ENCODE measurements around the gene ZFPM1.
A peak's percentile ranks its signal among the peaks of the same experiment; 100 is the strongest.

ZFPM1 gene

GRCh38 chr16:88560714-88561484 is 107.8 kb downstream of the ZFPM1 start:
- no peaks in the 10 kb centered on the region for H3K36me3 ChIP-seq (ENCODE audit: control insufficient read depth, insufficient read depth, low read length)
- H3K27me3 ChIP-seq (ENCODE audit: control insufficient read depth, insufficient read depth, low read length): no peaks in the 10 kb centered on the region
- no peak overlapping the region for H3K9ac ChIP-seq (ENCODE audit: low read depth, low read length)
- no peak overlapping the region for H3K4me3 ChIP-seq (ENCODE audit: low read depth, low read length)
- H3K4me1 ChIP-seq (ENCODE audit: control insufficient read depth, insufficient read depth, low read length): no peaks in the 10 kb centered on the region
- H3K9me3 ChIP-seq (ENCODE audit: control insufficient read depth, insufficient read depth, low read length): no peaks in the 10 kb centered on the region

DNA sequence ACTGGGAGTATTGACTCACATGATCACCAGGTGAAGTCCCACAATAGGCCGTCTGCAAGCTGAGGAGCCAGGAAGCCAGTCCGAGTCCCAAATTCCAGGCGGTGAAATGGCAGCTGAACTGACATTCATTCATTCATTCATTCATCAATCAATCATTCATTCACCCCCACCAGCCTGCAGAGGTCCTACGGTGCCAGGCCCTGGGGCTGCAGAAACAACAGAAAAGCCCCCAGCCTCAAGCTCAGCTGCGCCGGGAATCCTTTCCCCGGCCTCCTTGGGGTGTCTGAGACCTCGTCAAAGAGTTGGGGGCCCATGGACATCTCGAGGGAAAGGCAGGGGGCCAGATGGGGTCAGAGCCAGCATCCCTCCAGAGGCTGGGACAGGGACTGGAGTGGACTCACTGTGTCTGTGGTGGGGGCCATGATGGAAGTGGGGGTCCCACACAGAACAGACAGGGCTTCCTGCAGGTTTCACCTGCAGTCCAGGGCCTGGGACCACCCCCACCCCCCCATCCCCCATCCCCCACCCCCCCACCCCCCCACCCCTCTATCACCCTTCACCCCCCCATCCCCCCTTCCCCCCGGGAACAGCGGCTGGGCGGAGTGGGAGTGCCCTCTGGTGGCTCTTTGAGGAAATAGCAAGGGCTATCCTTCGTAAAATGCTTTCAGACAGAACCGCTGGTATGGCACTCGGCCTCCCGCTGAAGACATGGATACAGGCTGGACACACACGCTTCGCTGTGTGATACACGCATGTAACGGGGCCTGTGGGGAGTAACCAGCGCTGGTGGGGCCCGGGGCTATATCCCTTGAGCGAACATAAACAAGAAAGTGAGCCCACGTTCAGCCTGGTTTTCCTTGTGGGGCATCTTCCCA is 108.6 kb downstream of the ZFPM1 start:
- Histone ChIP-seq H3K9me3 (ENCODE audit: control insufficient read depth, insufficient read depth, low read length) (no peaks in the 10 kb centered on the region), H3K4me1 (ENCODE audit: control insufficient read depth, insufficient read depth, low read length) (no peaks in the 10 kb centered on the region), H3K4me3 (ENCODE audit: low read depth, low read length) (peak overlapping the region; percentile 13), H3K27me3 (ENCODE audit: control insufficient read depth, insufficient read depth, low read length) (no peaks in the 10 kb centered on the region), H3K36me3 (ENCODE audit: control insufficient read depth, insufficient read depth, low read length) (no peaks in the 10 kb centered on the region), H3K9ac (ENCODE audit: low read depth, low read length) (no peak overlapping the region)

GRCh38 chr16:88566158-88566557 is 113.1 kb downstream of the ZFPM1 start:
- no peak overlapping the region for H3K4me3 ChIP-seq (ENCODE audit: low read depth, low read length)
- no peak overlapping the region for H3K9ac ChIP-seq (ENCODE audit: low read depth, low read length)
- H3K27me3 ChIP-seq (ENCODE audit: control insufficient read depth, insufficient read depth, low read length): no peaks in the 10 kb centered on the region
- H3K36me3 ChIP-seq (ENCODE audit: control insufficient read depth, insufficient read depth, low read length): no peaks in the 10 kb centered on the region
- H3K4me1 ChIP-seq (ENCODE audit: control insufficient read depth, insufficient read depth, low read length): no peaks in the 10 kb centered on the region
- no peaks in the 10 kb centered on the region for H3K9me3 ChIP-seq (ENCODE audit: control insufficient read depth, insufficient read depth, low read length)

GRCh38 chr16:88568710-88569613 is 115.9 kb downstream of the ZFPM1 start:
- Histone ChIP-seq H3K27me3 (ENCODE audit: control insufficient read depth, insufficient read depth, low read length) (no peaks in the 10 kb centered on the region), H3K4me1 (ENCODE audit: control insufficient read depth, insufficient read depth, low read length) (no peaks in the 10 kb centered on the region), H3K36me3 (ENCODE audit: control insufficient read depth, insufficient read depth, low read length) (no peaks in the 10 kb centered on the region), H3K9ac (ENCODE audit: low read depth, low read length) (peak overlapping the region; percentile 49), H3K9me3 (ENCODE audit: control insufficient read depth, insufficient read depth, low read length) (no peaks in the 10 kb centered on the region), H3K4me3 (ENCODE audit: low read depth, low read length) (peak overlapping the region; percentile 60)

DNA sequence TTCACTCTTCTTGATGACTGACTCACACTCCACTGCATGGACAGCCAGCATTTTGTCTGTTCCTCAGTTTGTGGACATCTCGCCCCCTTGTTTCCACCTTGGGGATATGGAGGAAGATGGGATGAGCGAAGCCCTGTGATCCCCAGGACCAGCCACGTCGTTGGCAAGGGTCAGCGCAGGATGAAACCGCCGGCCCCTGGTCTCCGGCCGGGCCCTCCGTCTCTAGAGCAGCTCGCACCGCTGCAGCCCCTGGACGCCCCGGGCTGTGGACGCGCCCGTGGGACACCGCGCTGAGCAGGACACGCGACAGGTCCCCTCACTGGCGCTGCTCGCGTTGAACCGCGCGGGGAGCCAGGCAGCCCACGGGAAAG is 116.5 kb downstream of the ZFPM1 start:
- Histone ChIP-seq H3K36me3 (ENCODE audit: control insufficient read depth, insufficient read depth, low read length) (no peaks in the 10 kb centered on the region), H3K27me3 (ENCODE audit: control insufficient read depth, insufficient read depth, low read length) (no peaks in the 10 kb centered on the region), H3K4me1 (ENCODE audit: control insufficient read depth, insufficient read depth, low read length) (no peaks in the 10 kb centered on the region), H3K9me3 (ENCODE audit: control insufficient read depth, insufficient read depth, low read length) (no peaks in the 10 kb centered on the region), H3K9ac (ENCODE audit: low read depth, low read length) (peak overlapping the region; percentile 49), H3K4me3 (ENCODE audit: low read depth, low read length) (peak overlapping the region; percentile 60)

- H3K4me1 ChIP-seq (ENCODE audit: control insufficient read depth, insufficient read depth, low read length): no peaks in the 10 kb centered on the region
- H3K36me3 ChIP-seq (ENCODE audit: control insufficient read depth, insufficient read depth, low read length): no peaks in the 10 kb centered on the region
- no peaks in the 10 kb centered on the region for H3K27me3 ChIP-seq (ENCODE audit: control insufficient read depth, insufficient read depth, low read length)
- H3K9ac ChIP-seq (ENCODE audit: low read depth, low read length): peak within 1 kb of the TSS; percentile 83
- H3K9me3 ChIP-seq (ENCODE audit: control insufficient read depth, insufficient read depth, low read length): no peaks in the 10 kb centered on the region
- peak within 1 kb of the TSS; percentile 67 for H3K4me3 ChIP-seq (ENCODE audit: low read depth, low read length)
Observed at GRCh38 chr16:88569985-88570690, 117.1 kb downstream of the ZFPM1 start, which contains the start of gene ZC3H18. ZC3H18 (plus strand) TSS chr16:88570403; CDS start chr16:88577124, 6,721 bp downstream.

GRCh38 chr16:88570691-88571092 is 117.6 kb downstream of the ZFPM1 start:
- Histone ChIP-seq H3K9ac (ENCODE audit: low read depth, low read length) (peak overlapping the region; percentile 60), H3K4me1 (ENCODE audit: control insufficient read depth, insufficient read depth, low read length) (no peaks in the 10 kb centered on the region), H3K4me3 (ENCODE audit: low read depth, low read length) (peak overlapping the region; percentile 67), H3K27me3 (ENCODE audit: control insufficient read depth, insufficient read depth, low read length) (no peaks in the 10 kb centered on the region), H3K9me3 (ENCODE audit: control insufficient read depth, insufficient read depth, low read length) (no peaks in the 10 kb centered on the region), H3K36me3 (ENCODE audit: control insufficient read depth, insufficient read depth, low read length) (no peaks in the 10 kb centered on the region)

DNA sequence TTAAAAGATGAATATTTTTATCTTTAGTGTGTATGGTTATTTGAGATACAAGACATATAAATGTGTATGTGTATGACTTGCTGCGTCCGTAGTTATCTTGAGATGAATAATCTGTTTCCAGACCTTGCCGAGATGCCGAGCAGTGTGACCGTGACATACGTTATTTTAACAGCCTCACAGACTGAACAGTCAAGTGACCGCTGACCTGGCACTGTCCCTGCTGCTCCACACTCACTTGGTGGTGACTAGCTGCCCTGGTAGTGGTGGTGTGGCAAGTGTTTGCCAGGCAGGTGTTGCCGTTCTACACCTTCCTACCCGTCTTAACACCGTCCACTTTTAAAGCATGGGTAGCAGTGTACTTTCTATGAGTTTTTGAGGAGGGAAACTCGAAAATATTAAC is 122.2 kb downstream of the ZFPM1 start:
- H3K36me3 ChIP-seq (ENCODE audit: control insufficient read depth, insufficient read depth, low read length): peaks cover 17% of the 10 kb centered on the region
- no peaks in the 10 kb centered on the region for H3K4me1 ChIP-seq (ENCODE audit: control insufficient read depth, insufficient read depth, low read length)
- no peak overlapping the region for H3K9ac ChIP-seq (ENCODE audit: low read depth, low read length)
- H3K9me3 ChIP-seq (ENCODE audit: control insufficient read depth, insufficient read depth, low read length): no peaks in the 10 kb centered on the region
- H3K27me3 ChIP-seq (ENCODE audit: control insufficient read depth, insufficient read depth, low read length): no peaks in the 10 kb centered on the region
- no peak overlapping the region for H3K4me3 ChIP-seq (ENCODE audit: low read depth, low read length)

DNA sequence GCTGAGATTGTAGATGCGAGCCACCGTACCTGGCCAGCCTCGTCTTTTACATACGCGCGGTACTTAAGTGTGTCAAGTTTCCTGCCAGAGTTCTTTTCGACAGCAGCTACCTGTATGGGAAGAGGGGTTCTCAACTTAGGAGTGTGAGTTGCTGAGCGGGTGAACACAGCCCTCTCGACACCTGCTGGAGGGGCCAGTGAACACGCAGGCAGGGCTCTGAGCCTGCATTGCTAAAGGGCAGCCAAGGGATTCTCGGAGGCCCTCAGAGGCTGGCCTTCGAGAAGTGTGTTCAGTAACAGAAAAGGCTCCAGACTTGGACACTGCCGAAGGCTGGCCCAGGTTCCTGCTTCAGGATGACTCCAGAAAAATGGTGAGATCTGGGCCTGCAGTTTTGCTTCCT is 123.2 kb downstream of the ZFPM1 start:
- H3K4me1 ChIP-seq (ENCODE audit: control insufficient read depth, insufficient read depth, low read length): no peaks in the 10 kb centered on the region
- no peaks in the 10 kb centered on the region for H3K27me3 ChIP-seq (ENCODE audit: control insufficient read depth, insufficient read depth, low read length)
- no peak overlapping the region for H3K9ac ChIP-seq (ENCODE audit: low read depth, low read length)
- H3K9me3 ChIP-seq (ENCODE audit: control insufficient read depth, insufficient read depth, low read length): no peaks in the 10 kb centered on the region
- H3K36me3 ChIP-seq (ENCODE audit: control insufficient read depth, insufficient read depth, low read length): peaks cover 27% of the 10 kb centered on the region
- H3K4me3 ChIP-seq (ENCODE audit: low read depth, low read length): no peak overlapping the region

DNA sequence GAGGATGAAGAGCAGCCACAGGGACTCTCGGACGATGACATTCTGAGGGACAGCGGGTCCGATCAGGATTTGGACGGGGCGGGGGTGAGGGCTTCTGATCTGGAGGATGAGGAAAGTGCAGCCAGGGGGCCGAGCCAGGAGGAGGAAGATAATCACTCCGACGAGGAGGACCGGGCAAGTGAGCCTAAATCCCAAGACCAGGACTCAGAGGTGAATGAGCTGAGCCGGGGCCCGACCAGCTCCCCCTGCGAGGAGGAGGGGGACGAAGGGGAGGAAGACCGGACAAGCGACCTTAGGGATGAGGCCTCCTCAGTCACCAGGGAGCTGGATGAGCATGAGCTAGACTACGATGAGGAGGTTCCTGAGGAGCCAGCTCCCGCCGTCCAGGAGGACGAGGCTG is 124.1 kb downstream of the ZFPM1 start:
- H3K4me3 ChIP-seq (ENCODE audit: low read depth, low read length): no peak overlapping the region
- no peaks in the 10 kb centered on the region for H3K4me1 ChIP-seq (ENCODE audit: control insufficient read depth, insufficient read depth, low read length)
- H3K9me3 ChIP-seq (ENCODE audit: control insufficient read depth, insufficient read depth, low read length): no peaks in the 10 kb centered on the region
- H3K36me3 ChIP-seq (ENCODE audit: control insufficient read depth, insufficient read depth, low read length): peaks cover 31% of the 10 kb centered on the region
- H3K9ac ChIP-seq (ENCODE audit: low read depth, low read length): no peak overlapping the region
- H3K27me3 ChIP-seq (ENCODE audit: control insufficient read depth, insufficient read depth, low read length): no peaks in the 10 kb centered on the region
